ENCODE results near the gene U2SURP.
"Not testable (repeated sequence)": the region's sequence is repeated elsewhere in the genome, so short reads cannot be mapped to it uniquely, and the experiment has no call there.

U2SURP gene

GRCh38 chr3:143036557-143036956 lies 35.2 kb downstream of the U2SURP start:
- Histone ChIP-seq H3K36me3 (ENCODE audit: control insufficient read depth, insufficient read depth, low read length) (peaks cover 4% of the 10 kb centered on the region), H3K27me3 (ENCODE audit: control insufficient read depth, insufficient read depth, low read length) (no peaks in the 10 kb centered on the region), H3K9ac (ENCODE audit: low read length) (no peak overlapping the region), H3K27ac (ENCODE audit: low read depth, low read length) (no peak overlapping the region), H3K4me3 (ENCODE audit: low read length) (no peak overlapping the region), H3K4me1 (ENCODE audit: control insufficient read depth, insufficient read depth, low read length) (no peaks in the 10 kb centered on the region)

DNA sequence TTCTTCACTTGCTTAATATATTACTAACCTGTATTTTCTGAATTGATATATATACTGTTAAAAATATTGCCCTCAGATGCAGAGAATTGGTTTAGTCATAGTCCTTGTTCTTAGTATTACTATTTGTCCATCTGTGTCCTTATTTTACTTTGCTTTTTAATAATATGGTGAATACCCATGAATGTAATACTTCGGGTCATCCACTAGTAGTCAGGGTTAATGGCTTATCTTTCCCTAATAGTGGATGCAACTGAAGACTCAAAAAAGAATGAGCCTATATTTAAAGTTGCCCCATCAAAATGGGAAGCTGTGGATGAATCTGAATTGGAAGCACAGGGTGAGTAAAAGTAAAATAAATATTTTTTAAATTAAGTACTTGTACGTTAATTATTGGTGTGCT lies 36.5 kb downstream of the U2SURP start:
- Histone ChIP-seq H3K27me3 (ENCODE audit: control insufficient read depth, insufficient read depth, low read length) (no peaks in the 10 kb centered on the region), H3K4me1 (ENCODE audit: control insufficient read depth, insufficient read depth, low read length) (no peaks in the 10 kb centered on the region), H3K36me3 (ENCODE audit: control insufficient read depth, insufficient read depth, low read length) (peaks cover 2% of the 10 kb centered on the region), H3K9ac (ENCODE audit: low read length) (no peak overlapping the region), H3K27ac (ENCODE audit: low read depth, low read length) (no peak overlapping the region), H3K4me3 (ENCODE audit: low read length) (no peak overlapping the region)

- Histone ChIP-seq H3K4me1 (ENCODE audit: control insufficient read depth, insufficient read depth, low read length) (no peaks in the 10 kb centered on the region), H3K27me3 (ENCODE audit: control insufficient read depth, insufficient read depth, low read length) (no peaks in the 10 kb centered on the region), H3K27ac (ENCODE audit: low read depth, low read length) (no peak overlapping the region), H3K4me3 (ENCODE audit: low read length) (no peak overlapping the region), H3K9ac (ENCODE audit: low read length) (no peak overlapping the region), H3K36me3 (ENCODE audit: control insufficient read depth, insufficient read depth, low read length) (peaks cover 16% of the 10 kb centered on the region)
Measured at GRCh38 chr3:143040261-143040879, 39.0 kb downstream of the U2SURP start.

DNA sequence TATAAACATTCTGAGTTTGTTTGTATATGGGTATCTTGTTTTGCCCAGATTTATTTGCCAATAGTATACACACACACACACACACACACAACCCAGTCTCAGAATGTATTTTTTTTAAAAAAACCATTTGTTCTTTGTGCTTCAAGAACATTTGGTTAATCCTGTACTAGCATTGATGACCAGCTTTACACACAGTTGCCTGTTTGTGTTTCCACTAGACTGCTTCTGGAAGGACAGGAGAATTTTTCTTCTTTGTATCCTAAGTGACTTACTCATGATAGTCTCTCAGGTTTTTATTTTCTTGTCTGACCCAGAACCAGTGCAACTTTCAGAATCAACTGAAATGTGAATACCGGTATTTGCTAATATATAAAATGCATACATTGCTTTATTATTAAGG lies 40.5 kb downstream of the U2SURP start:
- no peak overlapping the region for H3K9ac ChIP-seq (ENCODE audit: low read length)
- no peaks in the 10 kb centered on the region for H3K4me1 ChIP-seq (ENCODE audit: control insufficient read depth, insufficient read depth, low read length)
- H3K27ac ChIP-seq (ENCODE audit: low read depth, low read length): no peak overlapping the region
- peaks cover 16% of the 10 kb centered on the region for H3K36me3 ChIP-seq (ENCODE audit: control insufficient read depth, insufficient read depth, low read length)
- no peaks in the 10 kb centered on the region for H3K27me3 ChIP-seq (ENCODE audit: control insufficient read depth, insufficient read depth, low read length)
- no peak overlapping the region for H3K4me3 ChIP-seq (ENCODE audit: low read length)

DNA sequence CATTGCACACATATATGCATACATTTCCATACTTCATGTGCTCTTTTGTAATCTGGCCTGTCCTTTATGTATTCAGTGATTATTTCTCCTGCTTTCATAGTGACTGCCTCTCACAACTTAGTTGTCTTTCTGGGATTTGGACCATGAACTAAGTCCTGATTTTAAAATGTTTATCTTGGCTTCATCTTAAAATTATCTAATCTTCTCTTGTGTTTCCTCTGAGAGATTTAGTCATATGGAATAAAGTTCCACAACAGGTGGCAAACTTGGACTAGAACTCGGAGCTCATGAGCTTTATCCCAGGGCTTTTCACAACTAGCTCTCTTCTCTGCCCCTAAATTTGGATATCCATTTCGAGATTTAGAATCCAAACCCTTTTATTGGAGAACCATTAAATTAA lies 44.3 kb downstream of the U2SURP start:
- Histone ChIP-seq H3K4me1 (ENCODE audit: control insufficient read depth, insufficient read depth, low read length) (no peaks in the 10 kb centered on the region), H3K27me3 (ENCODE audit: control insufficient read depth, insufficient read depth, low read length) (no peaks in the 10 kb centered on the region), H3K36me3 (ENCODE audit: control insufficient read depth, insufficient read depth, low read length) (peaks cover 16% of the 10 kb centered on the region), H3K4me3 (ENCODE audit: low read length) (no peak overlapping the region), H3K27ac (ENCODE audit: low read depth, low read length) (no peak overlapping the region), H3K9ac (ENCODE audit: low read length) (no peak overlapping the region)

DNA sequence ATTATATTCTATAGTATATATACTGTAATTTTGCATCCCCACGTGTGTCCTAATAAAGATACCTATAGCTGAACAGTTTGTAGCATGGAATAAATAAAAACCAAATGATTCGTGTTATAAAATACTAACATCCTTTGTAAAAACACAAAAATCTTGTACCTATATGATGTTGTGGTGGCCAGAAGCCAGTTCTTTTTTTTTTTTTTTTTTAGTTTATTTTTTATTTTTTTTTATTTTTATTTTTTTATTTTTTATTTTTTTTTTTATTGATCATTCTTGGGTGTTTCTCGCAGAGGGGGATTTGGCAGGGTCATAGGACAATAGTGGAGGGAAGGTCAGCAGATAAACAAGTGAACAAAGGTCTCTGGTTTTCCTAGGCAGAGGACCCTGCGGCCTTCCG lies 44.7 kb downstream of the U2SURP start:
- H3K27ac ChIP-seq (ENCODE audit: low read depth, low read length); H3K27me3 ChIP-seq (ENCODE audit: control insufficient read depth, insufficient read depth, low read length): not testable (repeated sequence)
- peaks cover 18% of the 10 kb centered on the region for H3K36me3 ChIP-seq (ENCODE audit: control insufficient read depth, insufficient read depth, low read length)

GRCh38 chr3:143054011-143054410 lies 52.6 kb downstream of the U2SURP start:
- Histone ChIP-seq H3K9ac (ENCODE audit: low read length) (no peak overlapping the region), H3K27me3 (ENCODE audit: control insufficient read depth, insufficient read depth, low read length) (no peaks in the 10 kb centered on the region), H3K36me3 (ENCODE audit: control insufficient read depth, insufficient read depth, low read length) (peaks cover 16% of the 10 kb centered on the region), H3K4me3 (ENCODE audit: low read length) (no peak overlapping the region), H3K27ac (ENCODE audit: low read depth, low read length) (no peak overlapping the region), H3K4me1 (ENCODE audit: control insufficient read depth, insufficient read depth, low read length) (no peaks in the 10 kb centered on the region)

More for the DNA sequence above, 44.7 kb downstream of the U2SURP start:
- not testable (repeated sequence) for H3K4me1 ChIP-seq (ENCODE audit: control insufficient read depth, insufficient read depth, low read length); H3K4me3 ChIP-seq (ENCODE audit: low read length); H3K9ac ChIP-seq (ENCODE audit: low read length)

- H3K4me1 ChIP-seq (ENCODE audit: control insufficient read depth, insufficient read depth, low read length): no peaks in the 10 kb centered on the region
- H3K27me3 ChIP-seq (ENCODE audit: control insufficient read depth, insufficient read depth, low read length): no peaks in the 10 kb centered on the region
- no peak overlapping the region for H3K27ac ChIP-seq (ENCODE audit: low read depth, low read length)
- H3K9ac ChIP-seq (ENCODE audit: low read length): no peak overlapping the region
- no peak overlapping the region for H3K4me3 ChIP-seq (ENCODE audit: low read length)
- peaks cover 10% of the 10 kb centered on the region for H3K36me3 ChIP-seq (ENCODE audit: control insufficient read depth, insufficient read depth, low read length)
Measured at GRCh38 chr3:143056372-143056771, 55.0 kb downstream of the U2SURP start.

DNA sequence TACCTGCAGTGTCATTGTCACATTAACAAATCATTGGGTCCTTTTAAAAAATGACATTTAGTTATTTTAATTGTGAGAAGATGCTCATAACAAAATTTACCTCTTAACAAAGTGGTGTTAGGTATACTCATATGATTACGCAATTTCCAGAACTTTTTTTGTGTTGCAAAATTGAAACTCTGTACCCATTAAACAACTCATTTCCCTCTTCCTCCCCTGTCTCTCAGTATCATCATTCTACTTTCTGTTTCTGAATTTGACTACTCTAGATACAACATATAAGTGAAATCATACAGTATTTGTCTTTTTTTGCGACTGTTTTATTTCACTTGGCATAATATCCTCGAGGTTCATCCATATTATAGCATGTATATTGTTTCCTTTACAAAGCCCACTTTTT lies 59.5 kb downstream of the U2SURP start:
- no peak overlapping the region for H3K27ac ChIP-seq (ENCODE audit: low read depth, low read length)
- H3K4me3 ChIP-seq (ENCODE audit: low read length): no peak overlapping the region
- no peaks in the 10 kb centered on the region for H3K27me3 ChIP-seq (ENCODE audit: control insufficient read depth, insufficient read depth, low read length)
- no peaks in the 10 kb centered on the region for H3K36me3 ChIP-seq (ENCODE audit: control insufficient read depth, insufficient read depth, low read length)
- H3K9ac ChIP-seq (ENCODE audit: low read length): no peak overlapping the region
- H3K4me1 ChIP-seq (ENCODE audit: control insufficient read depth, insufficient read depth, low read length): no peaks in the 10 kb centered on the region

GRCh38 chr3:143063018-143063417 lies 61.6 kb downstream of the U2SURP start:
- no peak overlapping the region for H3K9ac ChIP-seq (ENCODE audit: low read length)
- no peak overlapping the region for H3K27ac ChIP-seq (ENCODE audit: low read depth, low read length)
- no peaks in the 10 kb centered on the region for H3K27me3 ChIP-seq (ENCODE audit: control insufficient read depth, insufficient read depth, low read length)
- no peak overlapping the region for H3K4me3 ChIP-seq (ENCODE audit: low read length)
- no peaks in the 10 kb centered on the region for H3K36me3 ChIP-seq (ENCODE audit: control insufficient read depth, insufficient read depth, low read length)
- no peaks in the 10 kb centered on the region for H3K4me1 ChIP-seq (ENCODE audit: control insufficient read depth, insufficient read depth, low read length)

GRCh38 chr3:143064777-143065176 lies 63.4 kb downstream of the U2SURP start:
- no peaks in the 10 kb centered on the region for H3K4me1 ChIP-seq (ENCODE audit: control insufficient read depth, insufficient read depth, low read length)
- H3K27ac ChIP-seq (ENCODE audit: low read depth, low read length): no peak overlapping the region
- no peak overlapping the region for H3K9ac ChIP-seq (ENCODE audit: low read length)
- no peak overlapping the region for H3K4me3 ChIP-seq (ENCODE audit: low read length)
- H3K36me3 ChIP-seq (ENCODE audit: control insufficient read depth, insufficient read depth, low read length): no peaks in the 10 kb centered on the region
- no peaks in the 10 kb centered on the region for H3K27me3 ChIP-seq (ENCODE audit: control insufficient read depth, insufficient read depth, low read length)

GRCh38 chr3:143065364-143065763 lies 64.0 kb downstream of the U2SURP start:
- no peaks in the 10 kb centered on the region for H3K27me3 ChIP-seq (ENCODE audit: control insufficient read depth, insufficient read depth, low read length)
- H3K9ac ChIP-seq (ENCODE audit: low read length): no peak overlapping the region
- no peaks in the 10 kb centered on the region for H3K36me3 ChIP-seq (ENCODE audit: control insufficient read depth, insufficient read depth, low read length)
- no peak overlapping the region for H3K27ac ChIP-seq (ENCODE audit: low read depth, low read length)
- no peaks in the 10 kb centered on the region for H3K4me1 ChIP-seq (ENCODE audit: control insufficient read depth, insufficient read depth, low read length)
- H3K4me3 ChIP-seq (ENCODE audit: low read length): no peak overlapping the region

GRCh38 chr3:143066033-143066432 lies 64.7 kb downstream of the U2SURP start:
- Histone ChIP-seq H3K27me3 (ENCODE audit: control insufficient read depth, insufficient read depth, low read length) (no peaks in the 10 kb centered on the region), H3K9ac (ENCODE audit: low read length) (no peak overlapping the region), H3K4me1 (ENCODE audit: control insufficient read depth, insufficient read depth, low read length) (no peaks in the 10 kb centered on the region), H3K36me3 (ENCODE audit: control insufficient read depth, insufficient read depth, low read length) (no peaks in the 10 kb centered on the region), H3K4me3 (ENCODE audit: low read length) (no peak overlapping the region), H3K27ac (ENCODE audit: low read depth, low read length) (no peak overlapping the region)

Measured in rectal smooth muscle tissue (tissue), 1 donor.